Heart left ventricle (tissue), 13 donors: Measurements from ENCODE around the gene FRMD4B.

Experiments
- CTCF ChIP-seq, 12 donors: fragments of 200-600 bp; sonication (generic) in 4 of 12; IDR thresholded peaks; one replicate each; pipeline versions ENCODE4 v1.5.0 to v1.8.0; 2018 to 2022; ENCODE audit warnings: antibody characterized with exemption in 12 of 12, mild to moderate bottlenecking in 5 of 12
- POLR2A ChIP-seq, 2 donors: fragments of 450-650 bp; IDR thresholded peaks; one replicate each; pipeline ENCODE4 v1.6.1; 2017; ENCODE audit warnings: antibody characterized with exemption in 2 of 2, mild to moderate bottlenecking in 2 of 2, moderate library complexity in 2 of 2
- donor health status: ischemic (EF 13 %, LVEDD 7.1; RV severe dilation, severe dysfunction).
- donor health status: DM: no; HTN: yes; CAD: no.
- donor health status: DM: no; HTN: no; CAD: no.
- donor health status: ischemic (EF 25% LVEDD 6.9; RV normal size, moderate dysfunction).
- donor health status: ischemic (EF 25% LVEDD 5.7; RV mildly dilated, moderate dysfunction).
- donor health status: ischemic (EF 35%, LVEDD 5.7; RV mildly dilated, moderate dysfunction).
- donor health status: nonischemic (EF 11% LVEDD 7.7; RV severe dilation, severe dysfunction).
- donor health status: DM: yes; HTN: yes; CAD: no.
- donor health status: PGD.
- donor health status: ischemic (EF 29% LVEDD 5.4; RV normal size, mild dysfunction).
- donor health status: nonischemic (EF 23%, LVEDD 6.1; RV moderate dilation, normal function).

GRCh38 chr3:69288161-69288895, 97.6 kb downstream of the FRMD4B start:
- TF ChIP-seq CTCF (IDR thresholded peaks at IDR 0.05): no peak
- no peak for TF ChIP-seq POLR2A (IDR thresholded peaks at IDR 0.05)
